NCI-H345 treated with DMSO at 0.1 percent for 48 hours (cell line): ENCODE data around the gene COPE.

Experiments
- DNase-seq: peaks from one replicate; lab custom pipeline; 2025; ENCODE audit not compliant: unreplicated experiment; lab: John Stamatoyannopoulos, UW

Gene COPE

GRCh38 chr19:18853755-18854427 is 65.3 kb downstream of the COPE start:
- no peak for DNase-seq

- DNase-seq: no peak
Measured at GRCh38 chr19:18852648-18853047, 66.5 kb downstream of the COPE start.

- DNase-seq: no peak
Measured at GRCh38 chr19:18851673-18852325, 67.4 kb downstream of the COPE start.

GRCh38 chr19:18850471-18851375 is 68.5 kb downstream of the COPE start:
- no peak for DNase-seq

GRCh38 chr19:18849838-18850400 is 69.3 kb downstream of the COPE start:
- DNase-seq: no peak
